DND-41 (cell line): ENCODE results near the gene SURF2.

ENCODE experiments used
- EZH2 ChIP-seq: IDR thresholded peaks from 3 replicates; pipeline ENCODE4 v1.6.1; 2012; ENCODE audit warnings: borderline replicate concordance, low read depth, mild to moderate bottlenecking, moderate library complexity, low read length, inconsistent platforms; ENCODE audit not compliant: severe bottlenecking
- TF ChIP-seq, protein P1 (sequence below): IDR thresholded peaks from 2 replicates; pipeline ENCODE4 v1.5.1; 2012; ENCODE audit warnings: borderline replicate concordance, low read length, moderate library complexity, mild to moderate bottlenecking; ENCODE audit not compliant: poor library complexity, severe bottlenecking; ENCODE audit errors: extremely low read depth

DNA sequence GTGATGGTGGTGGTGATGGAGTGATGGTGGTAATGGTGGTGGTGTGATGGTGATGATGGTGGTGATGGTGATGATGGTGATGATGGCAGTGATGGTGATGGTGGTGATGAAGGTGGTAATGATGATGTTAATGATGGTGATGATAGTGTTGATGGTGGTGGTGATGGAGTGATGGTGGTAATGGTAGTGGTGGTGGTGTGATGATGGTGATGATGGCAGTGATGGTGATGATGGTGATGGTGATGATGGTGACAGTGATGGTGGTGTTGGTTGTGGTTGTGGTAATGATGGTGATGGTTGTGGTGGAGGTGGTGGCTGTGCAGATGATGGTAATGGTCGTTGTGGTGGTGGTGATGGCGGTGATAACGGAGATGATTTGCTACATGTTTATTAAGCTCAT, 27.1 kb downstream of the SURF2 start:
- TF ChIP-seq, protein P1, sequence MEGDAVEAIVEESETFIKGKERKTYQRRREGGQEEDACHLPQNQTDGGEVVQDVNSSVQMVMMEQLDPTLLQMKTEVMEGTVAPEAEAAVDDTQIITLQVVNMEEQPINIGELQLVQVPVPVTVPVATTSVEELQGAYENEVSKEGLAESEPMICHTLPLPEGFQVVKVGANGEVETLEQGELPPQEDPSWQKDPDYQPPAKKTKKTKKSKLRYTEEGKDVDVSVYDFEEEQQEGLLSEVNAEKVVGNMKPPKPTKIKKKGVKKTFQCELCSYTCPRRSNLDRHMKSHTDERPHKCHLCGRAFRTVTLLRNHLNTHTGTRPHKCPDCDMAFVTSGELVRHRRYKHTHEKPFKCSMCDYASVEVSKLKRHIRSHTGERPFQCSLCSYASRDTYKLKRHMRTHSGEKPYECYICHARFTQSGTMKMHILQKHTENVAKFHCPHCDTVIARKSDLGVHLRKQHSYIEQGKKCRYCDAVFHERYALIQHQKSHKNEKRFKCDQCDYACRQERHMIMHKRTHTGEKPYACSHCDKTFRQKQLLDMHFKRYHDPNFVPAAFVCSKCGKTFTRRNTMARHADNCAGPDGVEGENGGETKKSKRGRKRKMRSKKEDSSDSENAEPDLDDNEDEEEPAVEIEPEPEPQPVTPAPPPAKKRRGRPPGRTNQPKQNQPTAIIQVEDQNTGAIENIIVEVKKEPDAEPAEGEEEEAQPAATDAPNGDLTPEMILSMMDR: no peak
- TF ChIP-seq EZH2: no peak
